ENCODE data around the gene KLHDC8B. TPM values are rescaled to one million over a fixed set of nuclear protein-coding genes. Genes with fewer than 3 reads are reported as not detected.
"Not testable (repeated sequence)": the region's sequence is repeated elsewhere in the genome, so short reads cannot be mapped to it uniquely, and the experiment has no call there.

The KLHDC8B gene
- total and polyA plus RNA-seq, 3 donors from 2014 or later, result 55.8 to 78.2 (median 56.6) TPM

- peak overlapping the region; percentile 57 to 63 for H3K4me3 ChIP-seq
- intact Hi-C loops (cut with DNase I; ENCODE audit: low total_unique reads), result no loop called here
- no peaks in the 10 kb centered on the region for H3K36me3 ChIP-seq (ENCODE audit: low read depth, missing control alignments)
- DNase-seq, result peak; percentile 96
- H3K27ac ChIP-seq, result peak overlapping the region; percentile 76 to 84
- WGBS, 2 donors, result 26 to 39% methylated on average over 11 to 53 of the region's 53 CpGs
- H3K9me3 ChIP-seq, result no peaks in the 10 kb centered on the region
- TF ChIP-seq POLR2A (IDR thresholded peaks at IDR 0.05), result no peak
- TF ChIP-seq, protein P1, sequence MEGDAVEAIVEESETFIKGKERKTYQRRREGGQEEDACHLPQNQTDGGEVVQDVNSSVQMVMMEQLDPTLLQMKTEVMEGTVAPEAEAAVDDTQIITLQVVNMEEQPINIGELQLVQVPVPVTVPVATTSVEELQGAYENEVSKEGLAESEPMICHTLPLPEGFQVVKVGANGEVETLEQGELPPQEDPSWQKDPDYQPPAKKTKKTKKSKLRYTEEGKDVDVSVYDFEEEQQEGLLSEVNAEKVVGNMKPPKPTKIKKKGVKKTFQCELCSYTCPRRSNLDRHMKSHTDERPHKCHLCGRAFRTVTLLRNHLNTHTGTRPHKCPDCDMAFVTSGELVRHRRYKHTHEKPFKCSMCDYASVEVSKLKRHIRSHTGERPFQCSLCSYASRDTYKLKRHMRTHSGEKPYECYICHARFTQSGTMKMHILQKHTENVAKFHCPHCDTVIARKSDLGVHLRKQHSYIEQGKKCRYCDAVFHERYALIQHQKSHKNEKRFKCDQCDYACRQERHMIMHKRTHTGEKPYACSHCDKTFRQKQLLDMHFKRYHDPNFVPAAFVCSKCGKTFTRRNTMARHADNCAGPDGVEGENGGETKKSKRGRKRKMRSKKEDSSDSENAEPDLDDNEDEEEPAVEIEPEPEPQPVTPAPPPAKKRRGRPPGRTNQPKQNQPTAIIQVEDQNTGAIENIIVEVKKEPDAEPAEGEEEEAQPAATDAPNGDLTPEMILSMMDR (IDR thresholded peaks at IDR 0.05), result no peak
- H3K4me1 ChIP-seq, result peaks cover 3% of the 10 kb centered on the region
- no peaks in the 10 kb centered on the region for H3K27me3 ChIP-seq
These were observed 28.0 kb downstream of the KLHDC8B start for GRCh38 chr3:49199239-49199899.

DNA sequence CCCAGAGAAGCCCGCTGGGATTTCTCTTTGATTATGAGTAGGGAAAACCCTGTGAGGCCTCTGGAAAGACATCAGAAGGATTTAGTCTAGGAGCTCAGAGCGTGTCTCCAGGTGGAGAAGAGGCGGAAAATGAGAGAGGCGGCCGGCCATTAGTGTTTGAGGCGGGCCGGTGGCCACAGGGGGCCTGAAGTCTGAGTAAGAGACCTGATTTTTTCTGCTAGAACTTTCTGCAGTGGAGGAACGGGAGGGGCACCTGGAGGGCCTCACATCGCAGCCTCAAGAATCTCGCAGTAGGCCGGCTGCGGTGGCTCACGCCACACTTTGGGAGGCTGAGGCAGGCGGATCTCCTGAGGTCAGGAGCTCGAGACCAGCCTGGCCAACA, 28.5 kb downstream of the KLHDC8B start:
- no peak for TF ChIP-seq POLR2A (IDR thresholded peaks at IDR 0.05)
- TF ChIP-seq, protein P1 (IDR thresholded peaks at IDR 0.05), result no peak
- Histone ChIP-seq H3K4me3 (peak overlapping the region; percentile 57 to 63), H3K9me3 (no peaks in the 10 kb centered on the region), H3K4me1 (peaks cover 3% of the 10 kb centered on the region), H3K36me3 (ENCODE audit: low read depth, missing control alignments) (no peaks in the 10 kb centered on the region), H3K27me3 (no peaks in the 10 kb centered on the region), H3K27ac (peak overlapping the region; percentile 76 to 78)
- no peak for DNase-seq
- intact Hi-C loops (cut with DNase I; ENCODE audit: low total_unique reads), result no loop called here
- WGBS, 2 donors, result 54 to 66% methylated on average over 15 of the region's 15 CpGs

DNA sequence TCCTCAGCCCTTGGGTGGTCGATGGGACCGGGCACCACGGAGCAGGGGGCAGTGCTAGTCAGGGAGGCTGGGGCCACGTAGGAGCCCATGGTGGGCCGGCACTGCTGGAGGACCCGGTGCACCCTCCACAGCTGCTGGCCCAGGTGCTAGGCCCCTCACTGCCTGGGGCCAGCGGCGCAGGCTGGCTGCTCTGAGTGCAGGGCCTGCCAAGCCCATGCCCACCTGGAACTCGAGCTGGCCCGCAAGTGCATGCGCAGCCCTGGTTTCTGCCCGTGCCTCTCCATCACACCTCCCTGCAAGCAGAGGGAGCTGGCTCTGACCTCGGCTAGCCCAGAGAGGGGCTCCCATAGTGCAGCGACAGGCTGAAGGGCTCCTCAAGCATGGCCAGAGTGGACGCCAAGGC, 42.1 kb downstream of the KLHDC8B start:
- TF ChIP-seq POLR2A (IDR thresholded peaks at IDR 0.05), result no peak
- Histone ChIP-seq H3K4me3 (no peak overlapping the region), H3K36me3 (ENCODE audit: low read depth, missing control alignments) (no peaks in the 10 kb centered on the region), H3K9me3 (no peaks in the 10 kb centered on the region), H3K27ac (no peak overlapping the region), H3K27me3 (no peaks in the 10 kb centered on the region), H3K4me1 (peaks cover 26% of the 10 kb centered on the region)
- WGBS, 2 donors, result 93 to 96% methylated on average over 11 to 13 of the region's 15 CpGs
- DNase-seq, result no peak
- intact Hi-C loops (cut with DNase I; ENCODE audit: low total_unique reads), result no loop called here

- H3K4me3 ChIP-seq, result no peak overlapping the region
- no peaks in the 10 kb centered on the region for H3K27me3 ChIP-seq
- H3K27ac ChIP-seq, result no peak overlapping the region
- TF ChIP-seq, protein P1 (IDR thresholded peaks at IDR 0.05), result no peak
- no peak for TF ChIP-seq POLR2A (IDR thresholded peaks at IDR 0.05)
- H3K36me3 ChIP-seq (ENCODE audit: low read depth, missing control alignments), result no peaks in the 10 kb centered on the region
- 77 to 93% methylated on average over 2 of the region's 2 CpGs for WGBS, 2 donors
- intact Hi-C loops (cut with DNase I; ENCODE audit: low total_unique reads), result no loop called here
- H3K9me3 ChIP-seq, result no peaks in the 10 kb centered on the region
- H3K4me1 ChIP-seq, result peaks cover 26% of the 10 kb centered on the region
- DNase-seq, result no peak
These were observed 42.6 kb downstream of the KLHDC8B start for GRCh38 chr3:49213998-49214397.

DNA sequence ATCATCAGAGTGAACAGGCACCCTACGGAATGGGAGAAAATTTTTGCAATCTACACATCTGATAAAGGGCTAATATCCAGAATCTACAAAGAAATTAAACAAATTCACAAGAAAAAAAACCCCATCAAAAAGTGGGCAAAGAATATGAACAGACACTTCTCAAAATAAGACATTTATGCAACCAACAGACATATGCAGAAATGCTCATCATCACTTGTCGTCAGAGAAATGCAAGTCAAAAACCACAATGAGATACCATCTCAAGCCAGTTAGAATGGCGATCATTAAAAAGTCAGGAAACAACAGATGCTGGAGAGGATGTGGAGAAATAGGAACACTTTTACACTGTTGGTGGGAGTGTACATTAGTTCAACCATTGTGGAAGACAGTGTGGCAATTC, 45.3 kb downstream of the KLHDC8B start:
- H3K36me3 ChIP-seq (ENCODE audit: low read depth, missing control alignments); H3K27me3 ChIP-seq; H3K9me3 ChIP-seq; DNase-seq; H3K4me3 ChIP-seq; intact Hi-C loops (cut with DNase I; ENCODE audit: low total_unique reads): not testable (repeated sequence)
- Histone ChIP-seq H3K27ac (peak overlapping the region in 1 of 2 donors; percentile 81), H3K4me1 (peaks cover 26% of the 10 kb centered on the region)
- WGBS, 2 donors, result 77 to 81% methylated on average over 3 of the region's 3 CpGs

GRCh38 chr3:49217108-49217507, 45.7 kb downstream of the KLHDC8B start:
- H3K4me3 ChIP-seq; intact Hi-C loops (cut with DNase I; ENCODE audit: low total_unique reads); H3K36me3 ChIP-seq (ENCODE audit: low read depth, missing control alignments); H3K27ac ChIP-seq; H3K9me3 ChIP-seq; H3K27me3 ChIP-seq; DNase-seq: not testable (repeated sequence)
- peaks cover 26% of the 10 kb centered on the region for H3K4me1 ChIP-seq

All from testis (tissue), 3 donors.